Activated gamma-delta T cell treated with anti-CD3 and anti-CD28 coated beads, Interleukin-2, amount 50 U/mL, for 16 hours (primary cell): ENCODE data around the gene TESMIN.

Experiments used
- DNase-seq: peaks from one replicate; pipeline ENCODE4 v3.0.0-alpha.2; 2020; ENCODE audit warnings: low read depth

The TESMIN gene

GRCh38 chr11:68761801-68762200, 10.5 kb upstream of the TESMIN start:
- DNase-seq, result no peak

GRCh38 chr11:68759991-68760390, 8.7 kb upstream of the TESMIN start:
- no peak for DNase-seq

DNA sequence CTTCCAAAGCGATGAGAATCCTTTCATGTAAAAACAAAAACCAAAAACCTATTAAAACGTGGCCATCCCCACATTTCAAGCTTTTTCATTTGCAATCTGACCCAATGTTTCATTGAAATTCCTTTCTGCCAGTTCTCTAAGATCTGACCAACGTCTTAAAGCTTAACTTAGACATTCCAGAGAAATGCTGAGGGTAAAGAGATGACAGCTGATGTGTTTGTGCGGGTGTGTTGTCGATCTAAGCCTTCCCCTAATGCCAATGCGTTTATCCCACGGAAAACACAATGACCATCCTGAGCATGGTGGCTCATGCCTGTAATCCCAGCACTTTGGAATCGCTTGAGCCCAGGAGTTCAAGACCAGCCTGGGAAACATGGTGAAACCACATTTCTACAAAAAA, 6.4 kb upstream of the TESMIN start:
- no peak for DNase-seq

DNA sequence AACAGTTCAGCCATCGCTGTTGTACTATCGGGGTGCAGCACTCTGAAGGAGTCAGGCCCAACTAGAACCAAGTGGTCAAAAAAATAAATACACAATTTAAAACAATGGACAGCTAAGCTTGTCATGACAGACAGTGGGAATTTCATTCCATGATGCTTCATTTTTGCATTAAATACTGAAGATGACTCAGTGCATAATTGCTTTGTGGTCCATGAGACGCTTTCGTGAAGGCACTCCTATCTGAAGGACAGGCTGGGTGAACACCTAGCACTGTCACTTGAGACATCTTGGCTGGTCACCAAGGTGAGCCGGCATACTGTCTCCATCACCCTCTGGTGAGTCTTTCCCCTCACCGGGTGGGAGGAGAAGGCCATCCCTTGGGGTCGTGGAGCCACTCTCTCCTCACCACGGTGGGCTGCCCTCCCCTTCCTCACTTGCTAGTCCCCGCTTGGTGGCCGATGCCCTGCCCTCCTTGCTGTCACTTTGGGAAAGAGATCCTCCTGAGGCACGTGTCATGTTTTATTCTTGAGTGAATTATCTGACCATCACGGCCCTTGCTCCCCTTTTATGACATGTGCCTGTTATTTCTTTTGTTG, 4.9 kb upstream of the TESMIN start:
- no peak for DNase-seq

DNA sequence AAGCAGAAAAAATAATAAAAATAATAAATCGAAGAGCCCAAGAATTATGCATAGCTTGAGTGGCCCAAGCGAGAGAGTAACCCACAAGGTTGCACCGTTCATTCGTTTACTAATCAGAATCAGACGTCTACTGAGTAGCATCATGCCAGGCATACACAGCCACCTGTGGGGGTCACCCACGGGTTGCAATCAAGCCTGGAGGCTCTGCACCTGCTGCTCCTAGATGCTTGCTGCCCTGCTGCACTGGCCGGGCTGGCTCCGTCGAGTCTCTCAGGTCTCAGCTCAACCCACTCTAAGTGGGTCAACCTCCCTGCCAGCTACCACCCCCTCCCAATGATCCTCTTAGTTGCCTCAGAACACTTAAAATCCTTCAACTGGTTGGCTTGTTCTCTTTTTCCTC, 2.0 kb upstream of the TESMIN start:
- DNase-seq, result no peak

GRCh38 chr11:68751004-68751325, 355 bp downstream of the TESMIN start:
- no peak for DNase-seq

- DNase-seq, result no peak
Observed at GRCh38 chr11:68750195-68751003, 921 bp downstream of the TESMIN start.

DNA sequence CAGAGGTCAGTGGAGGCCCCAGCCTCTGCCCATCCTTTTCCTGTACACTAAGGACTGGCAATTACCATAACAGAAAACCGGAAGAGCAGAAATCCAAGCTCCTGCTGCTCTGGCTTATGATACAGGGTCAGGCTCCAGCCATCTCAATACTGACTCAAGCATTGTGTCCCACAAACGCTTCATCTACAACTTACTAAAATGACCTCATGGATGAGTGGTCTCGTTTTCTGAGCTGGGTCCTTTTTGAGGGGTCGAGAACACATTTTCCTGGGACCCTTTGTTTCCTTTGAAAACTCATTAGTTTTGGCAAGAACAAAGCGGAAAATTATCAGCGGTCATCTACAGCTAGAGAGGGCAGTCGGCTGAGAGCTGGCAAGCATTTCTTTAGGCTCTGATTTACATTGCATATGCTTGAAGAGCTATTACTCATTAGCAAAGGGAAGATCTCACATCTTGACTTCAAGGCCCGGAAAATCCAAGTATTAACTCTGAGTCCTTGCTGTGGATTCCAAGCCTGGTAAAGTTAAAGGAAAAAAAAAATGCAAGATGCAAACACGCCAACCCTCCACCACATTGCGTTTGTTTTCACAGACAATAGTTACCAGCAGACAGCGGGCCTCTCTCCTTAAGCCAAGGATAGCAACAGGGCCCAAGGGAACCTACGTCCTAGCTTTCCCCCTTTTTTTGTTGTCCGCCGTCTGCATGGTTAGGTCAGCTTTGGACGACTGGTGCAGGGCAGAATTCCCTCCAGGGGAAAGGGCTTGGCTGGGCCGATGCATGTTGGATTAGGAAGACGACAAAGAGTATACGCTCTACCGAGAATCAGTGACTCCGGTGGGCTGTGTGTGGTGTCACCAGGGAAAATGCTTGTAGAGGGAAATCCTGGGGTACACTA, 1.8 kb downstream of the TESMIN start:
- no peak for DNase-seq

DNA sequence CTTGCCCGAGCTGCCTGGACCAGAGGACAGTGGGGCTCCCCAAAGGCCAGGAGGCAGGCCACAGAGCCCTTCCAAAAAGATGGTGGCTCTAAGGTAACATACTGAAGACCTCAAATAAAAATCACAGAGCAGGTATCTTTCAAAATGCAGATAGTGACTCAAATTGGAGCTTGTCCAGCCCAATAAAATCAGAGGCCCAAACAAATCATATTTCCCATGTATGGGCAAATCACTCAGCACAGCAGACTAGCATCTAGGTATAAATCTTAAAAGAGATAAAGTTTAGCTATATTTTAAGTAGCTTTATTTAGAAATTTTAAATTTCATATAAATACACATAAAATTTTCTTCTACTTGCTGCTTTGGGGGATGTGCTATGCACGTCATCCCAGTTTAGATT, 3.3 kb downstream of the TESMIN start:
- DNase-seq, result no peak

DNA sequence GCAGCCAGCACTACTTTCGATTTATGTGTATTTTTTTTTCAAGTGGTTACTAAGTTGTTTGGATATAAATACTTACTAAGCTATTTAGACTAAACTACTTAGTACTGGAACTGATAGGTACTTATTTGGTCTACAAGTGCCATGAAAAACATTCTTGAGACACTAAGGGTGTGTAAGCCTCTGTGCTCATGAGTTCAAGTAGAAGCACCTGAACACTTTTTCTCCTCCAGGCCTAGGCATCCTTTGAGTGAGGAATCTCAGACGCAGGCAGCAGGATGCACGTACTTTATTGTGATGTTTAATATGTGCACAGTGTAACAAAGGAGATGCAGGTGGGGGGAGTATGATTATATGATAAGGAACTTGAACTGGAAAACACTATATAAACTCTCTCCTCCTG, 7.8 kb downstream of the TESMIN start:
- no peak for DNase-seq

- DNase-seq, result no peak
Observed at GRCh38 chr11:68741463-68741862, 9.9 kb downstream of the TESMIN start.

GRCh38 chr11:68735646-68736045, 15.7 kb downstream of the TESMIN start:
- DNase-seq, result no peak

- DNase-seq, result no peak
Observed at GRCh38 chr11:68735125-68735524, 16.2 kb downstream of the TESMIN start.

DNA sequence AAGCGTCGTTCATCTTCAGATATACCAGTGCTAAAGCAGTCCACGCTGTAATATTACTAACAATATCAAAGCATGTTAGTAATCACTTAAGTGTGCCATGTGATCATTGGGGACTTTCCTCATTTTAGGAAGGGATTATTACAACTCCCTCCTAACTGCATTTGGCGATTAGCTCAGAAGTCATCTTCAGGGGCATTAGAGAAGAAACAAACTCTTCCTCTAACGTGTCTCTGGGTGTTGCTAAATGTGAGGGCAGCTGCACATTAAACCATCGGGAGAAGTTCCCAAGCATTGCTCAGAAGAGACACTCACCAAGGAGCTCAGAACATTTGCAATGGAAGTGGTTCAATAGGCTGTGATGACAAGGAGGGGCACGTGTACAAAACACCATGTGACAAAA, 17.2 kb downstream of the TESMIN start:
- no peak for DNase-seq

- DNase-seq, result no peak
Observed at GRCh38 chr11:68727783-68728182, 23.5 kb downstream of the TESMIN start.

GRCh38 chr11:68724293-68724692, 27.0 kb downstream of the TESMIN start:
- DNase-seq, result no peak

DNA sequence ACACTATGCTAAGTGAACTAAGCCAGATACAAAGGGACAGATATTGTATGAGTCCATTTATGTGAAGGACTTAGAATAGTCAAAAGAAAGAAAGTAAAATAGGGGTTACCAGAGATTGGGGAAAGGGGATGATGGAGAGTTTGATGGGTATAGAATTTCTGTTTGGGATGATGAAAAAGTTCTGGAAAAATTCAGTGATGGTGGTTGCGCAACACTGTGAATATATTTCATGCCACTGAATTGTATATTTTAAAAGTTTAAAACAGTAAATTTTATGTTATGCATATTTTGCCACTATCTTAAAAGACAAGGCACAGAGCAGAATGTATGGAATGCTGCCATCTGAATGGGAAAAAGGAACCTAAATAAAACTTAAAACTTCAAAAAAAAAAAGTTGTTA, 29.2 kb downstream of the TESMIN start:
- DNase-seq, result no peak

- DNase-seq, result no peak
Observed at GRCh38 chr11:68721075-68721474, 30.2 kb downstream of the TESMIN start.

DNA sequence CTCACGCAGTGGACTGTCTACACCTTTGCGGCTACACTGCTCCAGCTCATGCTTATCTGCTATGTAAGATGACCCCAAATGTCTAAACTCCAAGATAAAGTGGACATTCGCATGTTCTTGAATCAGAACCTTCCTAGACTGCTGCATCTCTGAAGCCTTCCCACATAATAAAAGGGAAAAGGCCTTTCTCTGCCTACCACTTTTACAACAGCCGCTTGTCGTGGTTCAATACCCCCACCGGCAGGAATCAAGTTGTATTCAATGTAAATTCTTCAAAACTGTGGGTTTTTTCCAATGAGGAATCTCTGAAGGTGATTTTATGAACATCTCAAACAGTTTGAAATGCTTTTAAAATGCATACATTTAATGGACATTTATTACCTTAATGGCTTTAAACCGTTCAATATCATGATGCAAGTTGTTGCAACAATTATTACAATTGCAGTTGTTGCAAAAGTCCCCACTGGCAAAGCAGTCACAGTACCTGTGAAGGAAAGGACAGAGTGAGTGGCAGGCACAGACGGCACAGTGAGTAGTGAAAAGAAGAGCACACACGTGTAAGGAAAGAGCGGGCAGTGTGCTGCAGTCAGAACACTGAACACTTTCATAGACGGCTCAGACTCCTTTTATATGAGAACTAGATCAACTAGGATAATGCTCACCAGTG, 35.7 kb downstream of the TESMIN start:
- no peak for DNase-seq

GRCh38 chr11:68714060-68714856, 37.1 kb downstream of the TESMIN start:
- DNase-seq, result no peak

DNA sequence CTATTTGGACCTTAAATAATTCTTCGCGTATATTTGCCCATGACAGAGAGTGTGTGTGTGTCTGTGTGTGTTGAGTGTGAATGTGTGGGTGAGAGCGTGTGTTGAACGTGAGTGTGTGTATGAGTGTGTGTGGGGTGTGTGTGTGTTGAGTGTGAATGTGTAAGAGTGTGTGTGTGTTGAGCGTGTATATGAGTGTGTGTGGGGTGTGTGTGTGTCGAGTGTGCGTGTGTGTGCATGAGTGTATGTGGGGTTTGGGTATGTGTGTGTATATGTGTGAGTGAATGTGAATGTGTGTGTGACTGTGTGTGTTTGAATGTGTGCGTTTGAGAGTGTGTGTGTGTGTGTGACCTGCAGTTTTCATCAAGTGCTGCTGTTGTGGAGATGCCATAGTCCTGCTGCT, 40.2 kb downstream of the TESMIN start:
- no peak for DNase-seq

- no peak for DNase-seq
Observed at GRCh38 chr11:68710409-68710808, 40.9 kb downstream of the TESMIN start.
